ENCODE data around the gene NCR2.

DNA sequence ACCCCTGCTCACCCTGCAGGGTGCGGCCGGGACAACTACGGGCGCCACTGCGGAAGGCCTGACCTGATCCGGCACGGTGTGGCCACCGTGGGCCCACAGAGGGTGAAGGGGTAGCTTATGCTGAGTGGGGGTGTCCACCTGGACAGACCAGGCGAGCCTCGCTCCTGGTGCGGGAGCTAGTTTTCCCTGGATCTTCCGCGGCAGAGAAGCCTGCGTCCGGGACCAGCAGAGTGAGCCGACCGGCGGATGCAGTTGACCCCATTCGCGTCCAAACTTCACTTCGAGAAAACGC, 38.2 kb downstream of the NCR2 start:
- TF ChIP-seq, protein P1, sequence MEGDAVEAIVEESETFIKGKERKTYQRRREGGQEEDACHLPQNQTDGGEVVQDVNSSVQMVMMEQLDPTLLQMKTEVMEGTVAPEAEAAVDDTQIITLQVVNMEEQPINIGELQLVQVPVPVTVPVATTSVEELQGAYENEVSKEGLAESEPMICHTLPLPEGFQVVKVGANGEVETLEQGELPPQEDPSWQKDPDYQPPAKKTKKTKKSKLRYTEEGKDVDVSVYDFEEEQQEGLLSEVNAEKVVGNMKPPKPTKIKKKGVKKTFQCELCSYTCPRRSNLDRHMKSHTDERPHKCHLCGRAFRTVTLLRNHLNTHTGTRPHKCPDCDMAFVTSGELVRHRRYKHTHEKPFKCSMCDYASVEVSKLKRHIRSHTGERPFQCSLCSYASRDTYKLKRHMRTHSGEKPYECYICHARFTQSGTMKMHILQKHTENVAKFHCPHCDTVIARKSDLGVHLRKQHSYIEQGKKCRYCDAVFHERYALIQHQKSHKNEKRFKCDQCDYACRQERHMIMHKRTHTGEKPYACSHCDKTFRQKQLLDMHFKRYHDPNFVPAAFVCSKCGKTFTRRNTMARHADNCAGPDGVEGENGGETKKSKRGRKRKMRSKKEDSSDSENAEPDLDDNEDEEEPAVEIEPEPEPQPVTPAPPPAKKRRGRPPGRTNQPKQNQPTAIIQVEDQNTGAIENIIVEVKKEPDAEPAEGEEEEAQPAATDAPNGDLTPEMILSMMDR (IDR thresholded peaks at IDR 0.05 in 2 of 3, conservative IDR thresholded peaks at IDR 0.05 in 1 of 3; ENCODE audit: borderline replicate concordance in 1 of 3, insufficient read depth in 1 of 3, low read depth in 2 of 3, low read length in 2 of 3): no peak
- TF ChIP-seq JUND (IDR thresholded peaks at IDR 0.05) (no peak), FOSL1 (IDR thresholded peaks at IDR 0.05; ENCODE audit: low read depth) (no peak), SP1 (IDR thresholded peaks at IDR 0.05; ENCODE audit: low read depth) (no peak), POLR2A (IDR thresholded peaks at IDR 0.05; ENCODE audit: borderline replicate concordance, extremely low read depth, insufficient read depth, insufficient read length) (no peak)
- TF ChIP-seq, protein P2, sequence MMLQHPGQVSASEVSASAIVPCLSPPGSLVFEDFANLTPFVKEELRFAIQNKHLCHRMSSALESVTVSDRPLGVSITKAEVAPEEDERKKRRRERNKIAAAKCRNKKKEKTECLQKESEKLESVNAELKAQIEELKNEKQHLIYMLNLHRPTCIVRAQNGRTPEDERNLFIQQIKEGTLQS (IDR thresholded peaks at IDR 0.05): no peak
